ENCODE measurements around the gene TBC1D21.

Gene TBC1D21

DNA sequence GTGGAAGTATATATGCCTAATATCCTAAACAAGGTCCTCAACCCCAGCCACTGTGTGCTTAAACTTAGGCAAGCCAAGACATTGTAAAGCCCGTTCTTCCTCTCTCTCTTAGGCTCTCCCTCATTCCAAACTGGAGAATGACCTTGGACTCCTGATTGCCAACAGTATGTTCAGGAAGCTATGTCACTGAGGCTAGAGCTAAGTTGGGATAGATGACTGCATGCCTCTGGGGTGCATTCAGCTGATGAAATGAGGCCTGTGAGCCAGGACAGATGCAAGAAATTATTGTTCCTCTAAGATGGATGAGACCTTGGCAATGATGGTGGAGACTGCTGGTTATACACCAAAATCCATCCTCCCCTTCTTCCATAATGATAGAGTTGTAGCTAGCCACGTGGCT lies 27.9 kb upstream of the TBC1D21 start:
- Histone ChIP-seq H3K9me3 (ENCODE audit: severe bottlenecking) (no peaks in the 10 kb centered on the region), H3K36me3 (no peaks in the 10 kb centered on the region), H3K27me3 (ENCODE audit: insufficient read depth, low read depth, severe bottlenecking) (no peaks in the 10 kb centered on the region), H3K4me3 (ENCODE audit: low read depth, low read length) (no peak overlapping the region), H3K27ac (no peak overlapping the region)
- no peak for DNase-seq
- no peak for TF ChIP-seq CTCF (IDR thresholded peaks at IDR 0.05; ENCODE audit: low read depth, low read length)

DNA sequence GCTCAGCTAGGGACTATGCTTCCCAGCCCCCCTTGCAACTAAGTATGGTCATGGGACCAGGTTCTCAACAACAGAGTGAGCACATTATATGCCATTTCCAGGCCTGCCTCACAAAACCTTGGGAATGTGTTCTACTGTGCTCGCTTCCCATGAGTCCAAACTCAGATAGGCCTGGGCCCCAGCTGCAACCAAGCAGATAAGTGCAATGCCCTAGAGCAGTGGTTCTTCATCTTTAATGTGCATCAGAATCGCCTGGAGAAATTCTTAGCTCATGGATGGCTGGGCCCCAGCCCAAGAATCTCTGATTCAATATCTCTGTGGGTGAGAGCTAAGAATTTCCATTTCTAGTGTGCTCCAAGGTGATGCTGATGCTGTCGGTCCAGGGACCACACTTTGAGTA lies 27.5 kb upstream of the TBC1D21 start:
- DNase-seq: no peak
- Histone ChIP-seq H3K9me3 (ENCODE audit: severe bottlenecking) (no peaks in the 10 kb centered on the region), H3K27me3 (ENCODE audit: insufficient read depth, low read depth, severe bottlenecking) (no peaks in the 10 kb centered on the region), H3K4me3 (ENCODE audit: low read depth, low read length) (no peak overlapping the region), H3K36me3 (no peaks in the 10 kb centered on the region), H3K27ac (no peak overlapping the region)
- no peak for TF ChIP-seq CTCF (IDR thresholded peaks at IDR 0.05; ENCODE audit: low read depth, low read length)

- no peak for DNase-seq
- H3K9me3 ChIP-seq (ENCODE audit: severe bottlenecking): no peaks in the 10 kb centered on the region
- no peak overlapping the region for H3K27ac ChIP-seq
- no peaks in the 10 kb centered on the region for H3K36me3 ChIP-seq
- H3K27me3 ChIP-seq (ENCODE audit: insufficient read depth, low read depth, severe bottlenecking): no peaks in the 10 kb centered on the region
- TF ChIP-seq CTCF (IDR thresholded peaks at IDR 0.05; ENCODE audit: low read depth, low read length): no peak
- H3K4me3 ChIP-seq (ENCODE audit: low read depth, low read length): no peak overlapping the region
Measured at GRCh38 chr15:73849641-73850040, 23.7 kb upstream of the TBC1D21 start.

DNA sequence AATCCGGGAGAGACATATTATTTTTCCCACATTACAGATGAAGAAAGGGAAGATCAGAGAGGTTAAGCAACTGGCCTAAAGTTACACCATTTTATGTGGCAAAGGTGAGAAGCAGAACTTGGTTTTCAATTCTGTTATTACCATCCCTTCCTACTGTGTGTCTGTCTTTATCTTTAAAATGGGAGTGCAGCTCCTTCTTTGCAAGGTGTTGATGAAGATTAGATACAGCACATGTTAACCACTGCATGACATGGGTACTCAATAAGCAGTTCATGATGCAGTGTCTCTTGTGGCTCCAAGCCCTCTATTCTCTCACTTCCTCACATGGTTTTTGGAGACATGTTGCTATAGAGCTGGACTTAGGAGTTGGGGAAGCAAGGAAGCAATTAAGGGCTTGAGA lies 23.1 kb upstream of the TBC1D21 start:
- H3K9me3 ChIP-seq (ENCODE audit: severe bottlenecking): no peaks in the 10 kb centered on the region
- H3K36me3 ChIP-seq: no peaks in the 10 kb centered on the region
- H3K27me3 ChIP-seq (ENCODE audit: insufficient read depth, low read depth, severe bottlenecking): no peaks in the 10 kb centered on the region
- no peak overlapping the region for H3K27ac ChIP-seq
- no peak overlapping the region for H3K4me3 ChIP-seq (ENCODE audit: low read depth, low read length)
- no peak for DNase-seq
- no peak for TF ChIP-seq CTCF (IDR thresholded peaks at IDR 0.05; ENCODE audit: low read depth, low read length)

GRCh38 chr15:73851689-73852088 lies 21.7 kb upstream of the TBC1D21 start:
- Histone ChIP-seq H3K9me3 (ENCODE audit: severe bottlenecking) (no peaks in the 10 kb centered on the region), H3K4me3 (ENCODE audit: low read depth, low read length) (no peak overlapping the region), H3K27me3 (ENCODE audit: insufficient read depth, low read depth, severe bottlenecking) (no peaks in the 10 kb centered on the region), H3K27ac (no peak overlapping the region), H3K36me3 (no peaks in the 10 kb centered on the region)
- DNase-seq: no peak
- no peak for TF ChIP-seq CTCF (IDR thresholded peaks at IDR 0.05; ENCODE audit: low read depth, low read length)

- H3K27me3 ChIP-seq (ENCODE audit: insufficient read depth, low read depth, severe bottlenecking): no peaks in the 10 kb centered on the region
- H3K27ac ChIP-seq: no peak overlapping the region
- TF ChIP-seq CTCF (IDR thresholded peaks at IDR 0.05; ENCODE audit: low read depth, low read length): no peak
- no peak overlapping the region for H3K4me3 ChIP-seq (ENCODE audit: low read depth, low read length)
- no peak for DNase-seq
- no peaks in the 10 kb centered on the region for H3K36me3 ChIP-seq
- H3K9me3 ChIP-seq (ENCODE audit: severe bottlenecking): no peaks in the 10 kb centered on the region
Measured at GRCh38 chr15:73852507-73852906, 20.9 kb upstream of the TBC1D21 start.
